Measurements from ENCODE around the gene REEP3.

DNA sequence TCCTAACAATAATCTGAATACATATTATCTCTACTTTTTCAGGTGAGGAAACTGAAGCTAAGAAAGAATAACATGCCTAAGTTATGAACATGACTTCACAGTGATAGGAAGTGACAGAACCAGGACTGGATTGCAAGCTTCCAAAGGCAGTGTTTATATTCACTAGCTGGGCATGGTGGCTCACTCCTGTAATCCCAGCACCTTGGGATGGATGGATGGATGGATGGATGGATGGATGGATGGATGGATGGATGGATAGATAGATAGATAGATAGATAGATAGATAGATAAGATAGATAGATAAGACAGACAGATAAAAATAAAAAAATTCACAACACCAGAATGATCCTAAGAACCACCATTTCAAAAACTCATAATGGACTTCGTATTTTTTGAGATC lies 37.2 kb upstream of the REEP3 start:
- TF ChIP-seq EZH2 (IDR thresholded peaks at IDR 0.05; ENCODE audit: low read length, missing control alignments), result no peak
- TF ChIP-seq, protein P1, sequence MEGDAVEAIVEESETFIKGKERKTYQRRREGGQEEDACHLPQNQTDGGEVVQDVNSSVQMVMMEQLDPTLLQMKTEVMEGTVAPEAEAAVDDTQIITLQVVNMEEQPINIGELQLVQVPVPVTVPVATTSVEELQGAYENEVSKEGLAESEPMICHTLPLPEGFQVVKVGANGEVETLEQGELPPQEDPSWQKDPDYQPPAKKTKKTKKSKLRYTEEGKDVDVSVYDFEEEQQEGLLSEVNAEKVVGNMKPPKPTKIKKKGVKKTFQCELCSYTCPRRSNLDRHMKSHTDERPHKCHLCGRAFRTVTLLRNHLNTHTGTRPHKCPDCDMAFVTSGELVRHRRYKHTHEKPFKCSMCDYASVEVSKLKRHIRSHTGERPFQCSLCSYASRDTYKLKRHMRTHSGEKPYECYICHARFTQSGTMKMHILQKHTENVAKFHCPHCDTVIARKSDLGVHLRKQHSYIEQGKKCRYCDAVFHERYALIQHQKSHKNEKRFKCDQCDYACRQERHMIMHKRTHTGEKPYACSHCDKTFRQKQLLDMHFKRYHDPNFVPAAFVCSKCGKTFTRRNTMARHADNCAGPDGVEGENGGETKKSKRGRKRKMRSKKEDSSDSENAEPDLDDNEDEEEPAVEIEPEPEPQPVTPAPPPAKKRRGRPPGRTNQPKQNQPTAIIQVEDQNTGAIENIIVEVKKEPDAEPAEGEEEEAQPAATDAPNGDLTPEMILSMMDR (conservative IDR thresholded peaks at IDR 0.05 in 1 of 2, IDR thresholded peaks at IDR 0.05 in 1 of 2; ENCODE audit: low read depth in 1 of 2, low read length in 2 of 2), result no peak

Measured in fibroblast of lung (primary cell).